HG03439 (cell line): ENCODE data around the gene DOCK4.

ENCODE experiments used
- ATAC-seq: cut with Tn5 transposase; IDR thresholded peaks from one replicate; pipeline ENCODE4 v1.9.1; 2021; ENCODE audit warnings: mild to moderate bottlenecking, moderate library complexity; ENCODE audit not compliant: unreplicated experiment

DOCK4 gene

DNA sequence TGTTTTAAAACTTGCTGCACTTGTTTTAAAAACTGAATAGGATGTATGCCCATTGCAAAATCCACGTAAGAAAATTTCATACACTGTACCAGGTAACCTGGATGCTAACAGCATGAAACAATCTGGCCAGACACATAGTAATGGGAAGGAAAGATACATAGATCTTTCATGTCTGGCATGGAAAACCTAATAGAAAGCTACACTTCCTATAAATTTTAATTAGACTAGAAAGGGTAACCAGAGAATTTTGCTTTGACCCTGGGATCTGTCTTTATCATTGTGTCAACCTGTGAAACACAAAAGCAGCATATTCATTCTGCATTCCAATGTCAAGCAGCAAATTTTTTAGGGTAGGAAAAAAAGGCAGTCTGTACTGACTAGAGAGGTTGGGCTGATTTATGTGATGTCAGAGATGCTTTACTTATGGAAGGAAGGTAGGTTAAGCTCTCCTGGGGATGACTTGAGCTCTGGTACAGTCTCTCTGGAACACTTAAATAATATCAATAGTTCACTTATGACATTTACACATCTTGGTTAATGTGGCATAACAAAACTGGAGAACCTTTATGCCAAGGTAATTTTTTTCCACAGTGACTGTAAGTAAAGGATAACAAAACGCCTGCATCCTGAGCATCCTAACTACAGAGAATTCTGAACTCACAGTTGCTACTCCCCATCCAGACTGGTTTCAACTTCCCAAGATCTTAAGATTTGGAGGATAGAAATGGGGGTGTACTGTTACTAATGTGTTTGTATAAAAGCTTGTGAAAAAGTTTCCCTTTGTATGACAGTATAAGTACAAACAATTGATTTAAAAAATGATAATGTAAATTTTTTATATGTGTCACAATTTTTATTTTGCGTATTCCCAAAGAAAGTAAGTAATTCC lies 44.7 kb downstream of the DOCK4 start:
- no peak for ATAC-seq

DNA sequence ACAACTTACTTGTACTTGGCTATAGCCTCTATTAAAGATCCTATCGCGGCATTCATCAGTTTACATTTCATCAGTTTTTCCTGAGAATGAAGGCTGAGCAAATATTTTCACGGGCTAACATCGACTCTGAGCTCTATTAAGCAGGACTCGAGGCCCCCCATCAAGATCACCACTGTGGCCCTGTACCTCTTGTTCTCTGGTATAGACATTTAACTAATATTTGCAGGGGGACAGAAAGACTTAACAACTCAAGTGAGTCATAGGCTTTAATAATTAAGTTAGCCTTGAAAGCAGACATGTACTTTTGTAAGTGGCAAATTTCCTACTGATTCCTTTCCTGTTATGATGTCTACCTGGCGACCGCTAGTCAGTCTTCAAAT lies 45.4 kb downstream of the DOCK4 start:
- ATAC-seq, result no peak

DNA sequence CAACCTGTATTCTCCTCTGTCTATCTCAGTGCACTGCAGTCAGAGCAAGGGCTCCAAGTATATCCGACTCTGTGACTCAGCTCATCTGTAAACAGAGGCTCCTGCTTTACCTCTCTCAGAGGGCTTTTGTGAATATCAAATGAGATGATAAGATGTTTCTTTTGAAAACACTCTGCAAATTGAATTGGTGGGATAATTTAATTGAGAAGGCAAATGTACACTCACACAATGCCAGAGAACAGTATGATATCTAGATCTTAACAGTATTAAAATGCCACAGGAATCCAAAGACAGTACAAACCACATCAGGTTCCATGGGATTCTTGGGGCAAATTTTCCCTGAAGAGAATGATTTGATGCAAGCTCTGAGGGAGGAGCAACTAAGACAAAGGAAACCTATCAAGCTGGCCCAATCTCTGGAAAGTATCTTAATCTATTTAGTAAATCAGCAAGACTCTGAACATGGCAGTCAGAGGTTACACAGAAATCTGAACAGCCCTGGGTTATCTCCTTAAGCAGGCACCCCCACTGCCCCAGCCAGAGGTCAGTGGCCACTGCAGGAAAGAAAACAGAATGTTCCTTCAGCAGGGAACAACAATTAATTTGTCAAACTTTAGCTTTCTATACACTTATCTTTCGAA lies 45.9 kb downstream of the DOCK4 start:
- no peak for ATAC-seq

DNA sequence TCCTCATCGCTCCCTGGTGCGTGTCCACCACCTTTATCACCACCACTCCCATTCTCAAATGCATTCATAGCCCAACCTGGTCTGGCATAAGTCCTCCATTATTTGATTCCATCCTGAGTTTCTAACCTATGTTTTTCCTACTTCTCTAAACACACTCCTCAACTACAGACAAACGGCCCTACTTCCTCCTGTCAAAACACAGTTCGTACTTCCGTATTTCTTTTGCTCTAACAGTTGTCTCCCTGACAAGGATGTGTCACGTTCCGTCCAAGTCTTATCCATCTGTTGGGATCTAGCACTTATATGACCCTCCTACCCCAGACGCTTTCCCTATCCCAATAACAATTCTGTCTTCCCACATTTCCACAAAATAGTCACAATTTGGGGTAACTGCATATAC lies 46.8 kb downstream of the DOCK4 start:
- ATAC-seq, result no peak

DNA sequence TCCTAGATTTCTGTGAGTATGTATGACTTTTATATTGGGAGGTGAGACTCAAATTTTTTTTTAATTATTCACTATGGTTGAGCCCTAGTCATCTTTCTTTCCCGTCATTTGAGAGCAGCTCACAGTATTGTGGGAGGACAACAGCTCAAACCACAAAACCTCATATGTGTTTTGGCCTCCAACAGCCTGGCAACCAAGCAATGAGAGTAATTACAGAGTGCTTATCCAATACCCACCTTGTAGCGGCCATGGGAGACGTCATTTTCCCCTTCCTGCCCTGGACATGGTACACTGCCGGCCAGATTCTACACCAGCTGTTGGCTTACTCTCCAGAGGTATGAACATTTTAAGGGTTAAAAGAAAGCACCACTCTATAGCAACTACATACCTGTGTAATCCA lies 49.1 kb downstream of the DOCK4 start:
- ATAC-seq, result no peak

DNA sequence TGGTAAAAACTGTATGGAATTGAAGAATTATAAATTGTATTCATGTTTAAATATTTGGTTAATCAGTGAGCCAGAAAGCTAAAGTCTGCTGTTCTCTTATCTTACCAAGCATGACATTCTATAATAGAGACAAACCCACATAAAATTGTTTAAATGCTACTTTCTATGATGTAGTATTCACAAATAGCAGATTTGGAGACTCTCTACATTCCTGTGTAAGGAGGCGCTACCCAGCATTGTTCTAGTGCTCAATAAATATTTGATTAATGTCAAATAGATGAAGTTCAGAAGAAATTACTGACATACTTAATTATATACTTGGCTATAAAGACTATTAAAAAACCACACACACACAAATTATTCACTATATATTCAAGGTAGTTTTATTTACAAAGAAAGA lies 49.8 kb downstream of the DOCK4 start:
- no peak for ATAC-seq

DNA sequence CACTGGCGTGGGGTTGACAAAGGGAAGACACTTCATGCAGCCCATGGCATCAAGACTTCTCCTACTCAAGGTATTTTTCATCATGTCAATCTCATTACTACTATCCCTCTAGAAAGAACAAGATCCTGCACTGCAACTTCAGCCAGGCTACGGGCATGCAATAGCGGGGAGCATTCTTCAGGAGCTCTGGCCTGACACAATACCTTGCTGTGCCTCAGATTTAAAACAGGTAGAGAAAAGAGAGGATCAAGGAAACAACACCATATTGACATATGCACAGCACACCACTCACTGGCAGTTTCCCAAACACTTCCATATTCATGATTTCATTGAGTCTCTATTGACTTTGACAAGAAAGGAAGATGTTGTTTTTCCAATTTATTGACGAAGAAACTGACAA lies 51.5 kb downstream of the DOCK4 start:
- ATAC-seq, result no peak

DNA sequence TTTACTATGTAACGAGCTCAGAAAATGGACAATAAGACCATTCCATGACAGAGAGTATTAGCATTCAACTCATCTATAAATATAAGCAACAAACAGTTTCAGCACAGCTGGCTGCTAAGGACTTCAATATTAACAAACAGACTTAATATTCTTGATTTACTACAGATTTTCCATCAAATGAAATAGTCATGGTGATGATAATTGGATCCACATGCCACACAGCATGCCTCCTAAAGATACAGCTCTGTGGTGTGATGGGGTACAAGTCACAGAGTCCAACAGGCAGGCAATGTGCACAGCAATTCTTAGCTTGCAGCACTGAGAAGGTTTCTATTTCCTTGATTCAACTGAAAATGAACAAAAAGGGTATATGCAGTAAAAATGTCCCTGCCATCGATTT lies 54.0 kb downstream of the DOCK4 start:
- ATAC-seq, result no peak

DNA sequence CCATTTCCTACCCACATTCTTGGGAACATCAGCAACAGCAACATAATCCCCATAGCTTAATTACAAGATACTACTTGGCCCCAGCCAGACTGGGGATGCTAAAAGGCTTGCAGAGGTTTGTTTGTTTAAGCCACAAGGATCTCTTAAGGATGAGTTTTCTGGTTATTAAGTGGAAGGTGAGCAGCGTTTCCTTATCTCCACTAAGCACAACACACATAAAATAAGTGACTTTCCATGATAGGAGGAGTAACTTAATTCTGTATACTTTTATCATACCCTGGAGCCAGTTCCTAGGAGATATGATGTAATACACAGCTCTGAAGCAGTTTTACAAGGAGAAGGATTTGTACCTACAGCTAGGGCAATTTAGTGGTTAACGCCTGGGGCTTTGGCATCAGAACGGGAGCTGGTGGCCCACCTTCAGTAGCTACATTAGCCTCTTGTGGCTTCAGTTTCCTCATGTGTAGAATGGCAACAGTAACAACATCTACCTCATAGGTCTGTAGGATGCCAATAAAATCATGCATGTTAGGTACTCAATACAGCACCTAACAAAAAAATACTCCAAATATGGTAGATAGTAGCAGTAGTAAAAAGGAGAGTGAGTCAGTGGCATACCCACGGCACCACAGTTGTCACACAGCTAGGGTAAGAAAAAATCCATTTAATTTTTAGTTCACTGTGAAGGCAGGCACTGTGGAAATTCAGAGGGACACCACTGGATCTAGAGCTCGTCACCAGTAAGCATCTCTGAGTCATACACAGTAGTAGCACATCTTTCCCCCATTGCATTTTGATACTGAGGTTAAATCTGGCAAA lies 55.2 kb downstream of the DOCK4 start:
- ATAC-seq, result no peak

DNA sequence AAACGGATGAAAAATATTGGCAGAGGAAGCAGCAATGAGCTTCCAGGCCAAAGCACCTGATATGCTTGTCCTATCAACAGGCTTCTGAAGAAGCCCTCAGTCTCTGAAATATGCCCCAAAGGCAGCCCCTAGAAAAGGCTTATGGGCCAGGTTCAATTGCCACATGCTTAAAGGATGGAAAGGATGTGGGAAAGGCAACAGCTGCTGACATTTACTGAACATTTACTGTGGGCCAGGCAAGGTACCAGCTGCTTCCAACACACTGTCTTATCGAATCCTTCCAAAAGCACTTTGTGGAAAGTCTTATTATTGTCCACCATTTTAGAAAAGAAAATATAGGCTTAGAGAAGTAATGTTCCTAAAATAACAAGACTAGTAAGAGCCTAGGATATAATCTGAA lies 56.5 kb downstream of the DOCK4 start:
- ATAC-seq, result no peak

DNA sequence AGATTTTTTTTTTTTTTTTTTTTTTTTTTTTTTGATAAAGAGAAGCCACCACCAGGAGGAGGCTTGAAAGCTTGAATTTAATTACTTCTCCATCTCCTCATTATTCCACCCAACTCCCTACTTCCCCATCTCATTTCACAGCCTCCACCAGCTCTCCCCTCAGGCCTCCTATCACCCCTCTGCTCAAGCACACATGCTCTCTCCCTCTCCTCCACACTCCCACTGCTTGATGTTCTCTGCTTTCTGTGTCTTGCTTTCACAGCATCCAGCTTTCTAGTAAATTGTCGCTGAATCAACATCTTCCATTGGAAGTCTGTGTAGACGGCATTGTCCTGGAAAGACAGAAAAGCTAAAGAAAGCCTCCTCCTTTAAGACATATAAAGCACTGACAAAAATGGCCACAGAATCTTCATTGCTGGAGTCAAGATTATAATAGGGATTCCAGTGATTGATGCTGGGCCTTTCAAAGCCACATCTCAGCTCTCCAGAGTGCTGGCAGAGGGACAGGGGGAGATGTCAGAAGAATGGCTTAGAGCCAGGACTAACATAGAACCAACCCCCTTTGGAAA lies 58.3 kb downstream of the DOCK4 start:
- ATAC-seq, result no peak

DNA sequence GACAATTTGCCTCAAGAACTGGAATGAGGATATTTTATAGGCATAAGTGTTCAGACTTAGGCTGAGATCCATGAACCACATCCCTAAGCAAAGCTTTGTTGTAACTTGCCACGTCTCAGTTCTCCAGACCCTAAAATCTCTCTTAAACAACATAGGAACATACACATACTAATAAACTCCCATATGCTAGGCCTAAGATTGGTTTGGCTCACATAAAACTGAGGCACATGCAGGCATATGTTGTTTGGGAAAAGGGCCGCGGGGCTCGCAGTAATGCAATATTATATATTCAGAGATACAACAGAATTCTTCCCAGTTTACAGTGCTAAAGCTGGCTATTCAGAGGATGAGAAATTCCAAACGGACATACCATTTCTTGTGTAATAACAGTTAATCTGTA lies 61.0 kb downstream of the DOCK4 start:
- no peak for ATAC-seq

DNA sequence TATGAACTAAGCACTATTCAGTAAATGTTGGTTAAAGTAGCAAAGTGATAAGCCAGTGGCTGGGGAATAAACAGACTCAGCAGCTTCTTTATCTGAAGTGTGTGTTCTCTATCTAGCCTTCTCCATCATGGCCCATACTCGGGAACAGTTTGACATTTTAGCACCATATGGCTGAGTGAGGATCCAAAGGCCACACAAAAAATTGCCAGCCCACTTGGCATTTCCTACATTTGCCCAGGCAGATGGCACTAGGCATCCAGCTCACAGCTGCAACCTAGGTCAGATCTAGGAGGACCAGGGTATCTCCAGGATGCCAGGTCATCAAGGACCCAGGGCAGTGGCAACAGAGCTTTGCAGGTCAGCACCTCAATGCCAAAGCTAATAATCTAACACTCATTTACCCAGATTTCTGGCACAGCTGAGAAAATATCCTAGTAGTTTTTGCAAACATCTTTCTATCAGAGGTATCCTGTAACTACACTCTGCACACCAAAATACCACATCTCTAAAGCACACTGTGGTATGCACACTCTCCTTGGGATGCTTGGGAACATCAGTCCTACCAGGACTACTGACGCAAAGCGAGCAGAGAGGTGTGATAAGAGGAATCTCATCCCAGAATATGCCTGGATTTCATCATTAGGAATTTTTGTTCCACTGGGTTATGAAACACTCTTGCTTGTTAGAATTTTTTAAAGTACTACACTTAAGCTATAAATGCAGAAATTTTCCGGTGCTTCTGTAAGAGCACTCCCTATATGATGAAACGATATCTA lies 61.7 kb downstream of the DOCK4 start:
- ATAC-seq, result no peak

DNA sequence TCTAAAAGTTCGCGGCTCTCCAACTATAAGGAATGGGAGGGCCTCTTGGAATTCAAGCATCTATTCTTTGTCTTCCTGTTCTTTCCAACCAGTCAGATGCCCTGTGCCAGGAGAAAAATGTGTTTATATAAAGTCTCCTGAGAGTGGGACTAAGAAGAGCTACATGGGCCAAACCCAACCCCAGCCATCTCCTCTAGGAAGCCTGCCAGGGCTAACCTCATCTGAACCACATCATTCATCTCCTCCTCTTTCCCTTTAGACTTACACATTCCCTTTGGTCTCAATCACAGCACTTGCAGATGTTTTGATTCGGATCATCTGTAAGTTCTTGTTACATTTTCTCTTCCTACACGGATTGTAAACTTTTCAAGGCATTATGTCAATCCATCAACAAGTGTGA lies 62.6 kb downstream of the DOCK4 start:
- ATAC-seq, result no peak

DNA sequence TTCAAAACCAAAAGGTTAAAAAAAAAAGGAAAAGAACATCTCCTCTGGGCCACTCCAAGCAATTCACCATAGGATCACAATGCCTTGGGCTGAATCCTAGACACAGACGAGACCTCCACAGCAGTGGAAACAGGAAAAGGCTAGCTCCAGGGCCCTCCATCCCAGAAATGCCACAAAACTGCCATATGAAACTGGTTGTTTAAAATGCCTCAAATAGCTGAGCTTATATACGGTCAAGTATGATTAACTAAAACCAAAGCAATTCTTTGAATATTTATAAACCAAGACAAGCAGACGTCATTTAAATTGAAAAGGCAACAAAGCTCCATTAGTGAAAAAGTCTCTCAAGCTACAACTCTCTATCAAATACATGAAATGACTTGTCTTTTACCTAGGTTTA lies 63.1 kb downstream of the DOCK4 start:
- ATAC-seq, result no peak

DNA sequence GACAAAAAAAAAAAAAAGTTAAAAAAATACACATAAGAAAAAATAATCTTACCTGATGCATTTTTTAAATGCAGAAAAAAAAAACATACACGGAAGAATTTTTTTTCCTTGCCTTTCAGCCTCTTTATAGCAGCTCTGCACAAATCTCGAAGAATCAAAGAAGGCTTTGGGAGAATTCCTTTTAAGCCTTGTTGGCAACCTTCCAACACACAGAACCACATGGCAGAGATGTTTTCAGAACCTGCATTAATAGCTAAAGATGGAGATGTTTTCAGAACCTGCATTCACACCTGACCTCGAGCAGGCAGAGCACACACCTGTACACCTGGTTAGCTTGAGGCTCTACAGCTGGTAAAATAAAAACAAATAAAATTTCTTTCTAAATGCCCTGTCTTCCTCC lies 65.6 kb downstream of the DOCK4 start:
- ATAC-seq, result no peak

DNA sequence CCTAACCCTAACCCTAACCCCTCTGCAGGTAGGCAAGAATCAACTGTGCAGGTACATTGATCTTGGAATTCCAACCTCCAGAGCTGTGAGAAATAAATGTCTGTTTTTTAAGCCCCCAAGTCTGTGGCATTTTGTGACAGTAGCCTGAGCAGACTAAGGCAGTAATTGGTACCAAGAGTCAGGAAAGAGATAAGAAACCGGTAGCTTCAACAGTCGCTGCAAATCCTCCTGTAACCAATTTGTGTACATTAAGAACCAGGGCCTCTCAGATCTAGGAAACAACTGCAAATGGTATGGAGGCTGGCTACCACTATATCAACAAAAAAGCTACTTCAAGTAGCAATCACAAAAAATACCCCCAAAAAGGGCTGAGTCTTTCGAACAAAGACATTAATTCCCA lies 67.3 kb downstream of the DOCK4 start:
- no peak for ATAC-seq

DNA sequence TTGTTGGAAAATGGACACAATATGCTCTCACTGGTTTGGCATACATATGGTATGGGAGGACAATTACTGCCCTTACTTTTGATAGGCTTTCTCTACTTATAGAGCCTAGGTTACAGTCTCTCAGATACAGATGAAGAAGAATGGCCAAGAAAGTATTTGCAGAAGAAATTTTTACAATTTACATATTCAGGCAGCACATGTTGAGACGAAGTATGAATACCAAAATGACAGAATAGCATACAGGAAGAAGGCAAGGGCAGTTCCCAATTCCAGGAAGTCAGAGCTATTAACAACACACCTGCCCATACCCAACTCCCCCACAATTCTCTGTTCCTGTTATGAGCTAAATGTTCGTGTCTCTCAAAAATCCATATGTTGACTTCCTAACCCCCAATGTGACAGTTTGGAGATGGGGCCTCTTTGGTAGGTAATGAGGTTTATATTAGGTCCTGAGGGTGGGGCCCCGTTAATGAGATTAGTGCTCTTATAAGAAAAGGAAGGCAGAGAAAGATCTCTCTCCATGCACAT lies 67.8 kb downstream of the DOCK4 start:
- ATAC-seq, result no peak

DNA sequence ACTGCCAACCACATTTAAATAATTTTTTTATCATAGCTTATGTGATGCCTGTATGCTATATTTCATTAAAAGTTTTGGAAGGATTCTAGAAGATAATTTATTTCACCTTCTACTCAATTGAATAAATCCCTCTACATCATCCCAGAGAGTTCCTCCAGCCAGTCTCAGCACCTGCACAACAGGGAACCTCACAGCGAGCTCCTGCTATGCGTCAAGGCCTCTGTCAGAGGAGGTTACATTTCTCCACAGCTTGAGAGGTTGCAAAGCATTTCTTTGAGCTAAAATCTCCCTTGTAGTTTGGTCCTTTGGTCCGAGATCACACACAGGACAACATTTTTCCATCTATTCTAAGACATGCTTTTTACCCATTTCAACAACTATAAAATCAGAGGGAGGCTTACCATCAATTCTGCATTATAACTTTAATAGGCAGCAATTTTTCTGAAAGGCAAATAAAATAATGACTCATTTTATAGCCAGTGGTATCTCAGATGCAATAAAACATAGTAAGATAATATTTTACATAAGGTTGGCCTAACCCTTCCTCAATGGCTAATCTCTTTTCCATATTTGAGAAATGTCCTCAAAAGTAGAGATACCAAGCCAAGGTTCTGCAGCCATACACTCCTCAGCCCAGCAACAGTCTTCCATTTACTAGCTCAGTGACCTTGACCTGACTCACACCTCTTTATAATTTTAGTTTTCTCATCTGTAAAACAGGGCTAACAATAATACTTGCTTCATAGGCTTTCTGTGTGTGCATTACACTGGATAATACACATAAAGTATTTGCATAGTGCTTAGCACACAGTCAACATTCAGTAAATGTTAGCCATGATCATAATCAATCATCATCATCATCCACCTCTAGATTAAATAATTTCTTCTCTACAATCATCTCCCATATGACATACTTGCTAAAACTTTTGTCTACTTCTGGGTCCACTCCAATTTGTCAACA lies 68.8 kb downstream of the DOCK4 start:
- ATAC-seq, result no peak
